HEK293T (cell line): ENCODE data around the gene RPL41.

Source experiments
- ARNT ChIP-seq: fragments of 450-650 bp; IDR thresholded peaks from 2 replicates; pipeline ENCODE4 v1.6.1; 2017; ENCODE audit warnings: mild to moderate bottlenecking
- BHLHE40 ChIP-seq: fragments of 450-650 bp; IDR thresholded peaks from 2 replicates; pipeline ENCODE4 v1.6.1; 2016; ENCODE audit warnings: mild to moderate bottlenecking, moderate library complexity, borderline replicate concordance
- CTBP1 ChIP-seq: fragments of 450-650 bp; IDR thresholded peaks from 2 replicates; pipeline ENCODE4 v1.6.1; 2016; ENCODE audit warnings: borderline replicate concordance
- ELF4 ChIP-seq: fragments of 450-650 bp; IDR thresholded peaks from 2 replicates; pipeline ENCODE4 v1.6.1; 2017; ENCODE audit warnings: antibody characterized with exemption
- FOXA1 ChIP-seq: fragments of 450-650 bp; IDR thresholded peaks from 2 replicates; pipeline ENCODE4 v1.6.1; 2016; ENCODE audit warnings: mild to moderate bottlenecking
- FOXK2 ChIP-seq: fragments of 450-650 bp; IDR thresholded peaks from 2 replicates; pipeline ENCODE4 v1.6.1; 2016; ENCODE audit warnings: mild to moderate bottlenecking
- FOXM1 ChIP-seq: fragments of 450-650 bp; IDR thresholded peaks from 2 replicates; pipeline ENCODE4 v1.6.1; 2017; ENCODE audit warnings: mild to moderate bottlenecking, borderline replicate concordance
- L3MBTL2 ChIP-seq: fragments of 450-650 bp; conservative IDR thresholded peaks from 2 replicates; pipeline ENCODE4 v1.6.1; 2016; ENCODE audit warnings: mild to moderate bottlenecking
- LEF1 ChIP-seq: fragments of 450-650 bp; IDR thresholded peaks from 2 replicates; pipeline ENCODE4 v1.6.1; 2017; ENCODE audit warnings: mild to moderate bottlenecking, borderline replicate concordance
- PKNOX1 ChIP-seq: fragments of 450-650 bp; IDR thresholded peaks from 2 replicates; pipeline ENCODE4 v1.6.1; 2016
- SP1 ChIP-seq: fragments of 450-650 bp; IDR thresholded peaks from 2 replicates; pipeline ENCODE4 v1.6.1; 2017
- TARDBP ChIP-seq: fragments of 450-650 bp; IDR thresholded peaks from 2 replicates; pipeline ENCODE4 v1.6.1; 2016

- TF ChIP-seq ARNT (no peak), ELF4 (no peak), BHLHE40 (no peak), CTBP1 (no peak), LEF1 (no peak), SP1 (no peak), FOXA1 (no peak), FOXK2 (no peak), TARDBP (no peak), FOXM1 (no peak), L3MBTL2 (no peak), PKNOX1 (no peak)
Observed at GRCh38 chr12:56129206-56129941, 12.9 kb downstream of the RPL41 start.
